ENCODE results near the gene STRN3.

DNA sequence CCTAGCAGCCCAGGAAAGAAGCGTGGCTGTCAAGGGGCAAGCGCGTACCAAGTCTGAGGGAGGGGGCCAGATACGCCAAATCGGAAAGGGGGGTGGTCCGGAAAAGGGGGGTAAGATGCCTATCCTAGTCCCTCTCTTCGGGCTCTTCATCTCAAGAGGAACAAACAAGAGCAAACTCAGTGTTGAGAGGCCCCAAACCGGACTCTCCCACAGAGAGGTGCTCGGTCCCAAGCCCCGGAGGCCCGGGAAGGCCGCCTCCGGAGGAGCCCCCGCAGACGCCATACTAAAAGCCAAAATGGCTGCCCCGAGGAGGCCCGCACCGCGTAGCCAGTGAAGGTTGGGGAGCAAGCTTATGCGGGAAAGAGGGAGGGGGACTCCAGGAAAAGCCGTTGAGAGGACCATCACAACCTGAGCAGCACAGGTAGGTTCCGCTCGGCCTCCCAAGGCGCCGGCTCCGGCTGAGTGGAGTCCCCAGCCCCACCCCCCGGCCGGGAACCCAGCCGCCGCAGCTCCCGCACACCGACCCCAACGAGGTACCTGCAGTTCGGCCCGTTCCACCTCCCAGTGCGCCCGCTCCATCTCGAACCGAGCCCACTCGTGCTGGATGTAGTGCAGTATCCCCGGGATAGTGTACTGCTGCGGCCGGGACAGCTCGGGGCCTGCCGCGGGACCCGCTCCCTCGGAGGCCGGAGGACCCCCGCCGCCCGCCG, 657 bp downstream of the STRN3 start, which contains the start of gene AP4S1:
- TF ChIP-seq, protein P1, sequence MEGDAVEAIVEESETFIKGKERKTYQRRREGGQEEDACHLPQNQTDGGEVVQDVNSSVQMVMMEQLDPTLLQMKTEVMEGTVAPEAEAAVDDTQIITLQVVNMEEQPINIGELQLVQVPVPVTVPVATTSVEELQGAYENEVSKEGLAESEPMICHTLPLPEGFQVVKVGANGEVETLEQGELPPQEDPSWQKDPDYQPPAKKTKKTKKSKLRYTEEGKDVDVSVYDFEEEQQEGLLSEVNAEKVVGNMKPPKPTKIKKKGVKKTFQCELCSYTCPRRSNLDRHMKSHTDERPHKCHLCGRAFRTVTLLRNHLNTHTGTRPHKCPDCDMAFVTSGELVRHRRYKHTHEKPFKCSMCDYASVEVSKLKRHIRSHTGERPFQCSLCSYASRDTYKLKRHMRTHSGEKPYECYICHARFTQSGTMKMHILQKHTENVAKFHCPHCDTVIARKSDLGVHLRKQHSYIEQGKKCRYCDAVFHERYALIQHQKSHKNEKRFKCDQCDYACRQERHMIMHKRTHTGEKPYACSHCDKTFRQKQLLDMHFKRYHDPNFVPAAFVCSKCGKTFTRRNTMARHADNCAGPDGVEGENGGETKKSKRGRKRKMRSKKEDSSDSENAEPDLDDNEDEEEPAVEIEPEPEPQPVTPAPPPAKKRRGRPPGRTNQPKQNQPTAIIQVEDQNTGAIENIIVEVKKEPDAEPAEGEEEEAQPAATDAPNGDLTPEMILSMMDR (IDR thresholded peaks at IDR 0.05), result no peak
- TF ChIP-seq POLR2A (IDR thresholded peaks at IDR 0.05) (no peak), POLR2AphosphoS5 (IDR thresholded peaks at IDR 0.05) (no peak), EP300 (IDR thresholded peaks at IDR 0.05) (no peak)

Data from gastroesophageal sphincter (tissue), 3 donors.